Measurements from ENCODE around the gene RNF182.
"Not testable (repeated sequence)": the region's sequence is repeated elsewhere in the genome, so short reads cannot be mapped to it uniquely, and the experiment has no call there.

The RNF182 gene

DNA sequence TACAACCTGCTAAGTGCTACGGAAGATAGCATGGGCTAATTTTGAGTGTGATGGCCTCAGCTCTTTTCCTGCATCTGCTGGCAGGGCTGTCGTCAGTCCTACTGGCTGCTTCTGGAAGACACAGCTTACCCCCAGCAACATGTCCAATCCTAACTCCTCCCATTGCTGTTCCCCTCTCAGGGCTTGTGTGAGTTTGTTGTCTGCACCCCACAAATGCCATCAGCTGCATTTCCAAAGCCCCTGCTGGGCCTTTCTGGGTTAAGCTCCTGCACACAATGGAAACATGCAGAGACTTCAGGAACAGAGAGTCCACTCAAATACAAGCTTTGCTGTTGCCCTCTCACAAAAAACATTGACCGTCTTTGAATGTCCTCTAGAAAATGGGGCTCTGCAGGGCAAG lies 84.7 kb downstream of the RNF182 start:
- H3K4me3 ChIP-seq (ENCODE audit: low read depth in 1 of 2, low read length in 2 of 2) = no peak overlapping the region
- H3K27ac ChIP-seq (ENCODE audit: low read length) = no peak overlapping the region
- no peaks in the 10 kb centered on the region for H3K4me1 ChIP-seq (ENCODE audit: control insufficient read depth in 1 of 2, insufficient read depth in 2 of 2, low read length in 2 of 2)
- H3K9me3 ChIP-seq (ENCODE audit: control insufficient read depth in 1 of 2, low read length in 2 of 2) = peaks cover 0 to 5% of the 10 kb centered on the region in 2 donors
- no peaks in the 10 kb centered on the region for H3K27me3 ChIP-seq (ENCODE audit: low read depth, low read length)
- H3K36me3 ChIP-seq (ENCODE audit: control insufficient read depth in 1 of 2, insufficient read depth in 2 of 2, low read length in 2 of 2) = no peaks in the 10 kb centered on the region

DNA sequence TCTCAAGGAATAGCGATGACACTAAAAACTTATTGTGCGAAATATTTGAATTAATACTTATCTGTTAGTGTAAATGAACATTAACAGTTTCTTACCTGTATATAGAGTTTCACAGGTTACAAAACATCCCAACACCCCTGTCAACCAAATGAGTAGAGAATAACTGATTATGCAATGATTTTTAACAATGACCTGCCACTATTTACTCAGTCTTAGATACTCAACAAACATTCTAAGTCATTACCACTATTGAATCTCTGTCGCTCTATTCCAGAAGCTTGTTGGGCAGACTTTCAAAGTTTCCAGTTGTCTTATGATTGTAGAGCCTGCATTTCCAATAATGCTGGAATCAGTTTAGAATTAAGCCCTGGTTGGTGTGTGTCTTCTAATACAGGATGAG lies 85.5 kb downstream of the RNF182 start:
- Histone ChIP-seq H3K9me3 (ENCODE audit: control insufficient read depth in 1 of 2, low read length in 2 of 2) (peaks cover 0 to 5% of the 10 kb centered on the region in 2 donors), H3K27ac (ENCODE audit: low read length) (no peak overlapping the region), H3K4me1 (ENCODE audit: control insufficient read depth in 1 of 2, insufficient read depth in 2 of 2, low read length in 2 of 2) (no peaks in the 10 kb centered on the region), H3K36me3 (ENCODE audit: control insufficient read depth in 1 of 2, insufficient read depth in 2 of 2, low read length in 2 of 2) (no peaks in the 10 kb centered on the region), H3K27me3 (ENCODE audit: low read depth, low read length) (no peaks in the 10 kb centered on the region), H3K4me3 (ENCODE audit: low read depth in 1 of 2, low read length in 2 of 2) (no peak overlapping the region)

DNA sequence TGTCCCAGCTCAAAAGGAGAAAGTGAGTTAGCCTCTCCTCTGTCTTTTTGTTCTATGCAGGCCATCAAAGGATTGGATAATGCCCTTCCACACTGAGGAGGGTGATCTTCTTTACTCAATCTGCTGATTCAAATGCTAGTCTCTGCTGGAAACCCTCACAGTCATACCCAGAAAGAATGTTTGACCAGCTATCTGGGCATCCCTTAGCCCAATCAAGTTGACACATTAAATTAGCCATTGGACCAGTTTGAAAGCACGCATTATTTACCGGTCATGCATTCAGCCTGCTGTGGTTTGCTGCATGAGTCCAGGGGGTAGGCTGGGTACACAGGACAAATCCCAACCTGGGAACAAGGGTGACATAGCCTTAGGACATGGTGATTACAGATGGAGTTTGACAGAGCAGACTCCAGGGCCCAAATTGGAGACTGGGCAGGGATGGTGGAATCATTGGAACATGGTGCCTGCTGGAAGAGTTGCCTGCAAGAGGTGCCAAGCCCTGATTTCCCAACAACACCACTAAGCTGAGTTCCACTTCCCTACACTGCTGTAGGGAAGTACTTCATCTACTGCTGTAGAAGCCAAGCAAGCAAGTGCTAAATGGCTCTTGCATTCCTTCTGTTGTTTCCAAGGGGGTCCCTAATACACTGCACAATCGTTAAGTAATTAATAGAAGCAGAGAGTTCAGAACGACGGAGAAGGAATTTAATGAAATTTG lies 87.7 kb downstream of the RNF182 start:
- Histone ChIP-seq H3K4me1 (ENCODE audit: control insufficient read depth in 1 of 2, insufficient read depth in 2 of 2, low read length in 2 of 2) (no peaks in the 10 kb centered on the region), H3K4me3 (ENCODE audit: low read depth in 1 of 2, low read length in 2 of 2) (no peak overlapping the region), H3K36me3 (ENCODE audit: control insufficient read depth in 1 of 2, insufficient read depth in 2 of 2, low read length in 2 of 2) (no peaks in the 10 kb centered on the region), H3K9me3 (ENCODE audit: control insufficient read depth in 1 of 2, low read length in 2 of 2) (peaks cover 0 to 5% of the 10 kb centered on the region in 2 donors), H3K27ac (ENCODE audit: low read length) (no peak overlapping the region), H3K27me3 (ENCODE audit: low read depth, low read length) (no peaks in the 10 kb centered on the region)

DNA sequence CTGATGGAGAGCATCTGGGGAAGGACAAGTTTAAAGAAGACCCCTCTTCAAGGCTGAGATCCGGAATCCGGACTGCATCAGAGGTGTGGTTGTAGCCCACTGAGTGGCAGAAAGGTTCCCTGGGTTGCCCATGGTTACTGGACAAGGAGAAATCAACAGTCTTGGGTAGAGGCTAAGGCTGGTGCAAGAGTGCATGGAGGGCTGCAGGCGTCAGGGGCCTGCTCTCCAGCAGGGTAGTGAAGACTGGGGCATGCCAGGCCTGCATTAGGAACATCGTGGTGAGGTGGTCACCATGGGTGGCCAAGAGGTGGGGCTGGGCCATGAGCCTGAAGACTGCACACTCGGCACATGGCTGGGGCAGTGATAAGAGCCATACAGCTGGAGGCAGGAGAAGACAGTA lies 91.2 kb downstream of the RNF182 start:
- Histone ChIP-seq H3K4me3 (ENCODE audit: low read depth in 1 of 2, low read length in 2 of 2) (no peak overlapping the region), H3K9me3 (ENCODE audit: control insufficient read depth in 1 of 2, low read length in 2 of 2) (peaks cover 0 to 5% of the 10 kb centered on the region in 2 donors)

DNA sequence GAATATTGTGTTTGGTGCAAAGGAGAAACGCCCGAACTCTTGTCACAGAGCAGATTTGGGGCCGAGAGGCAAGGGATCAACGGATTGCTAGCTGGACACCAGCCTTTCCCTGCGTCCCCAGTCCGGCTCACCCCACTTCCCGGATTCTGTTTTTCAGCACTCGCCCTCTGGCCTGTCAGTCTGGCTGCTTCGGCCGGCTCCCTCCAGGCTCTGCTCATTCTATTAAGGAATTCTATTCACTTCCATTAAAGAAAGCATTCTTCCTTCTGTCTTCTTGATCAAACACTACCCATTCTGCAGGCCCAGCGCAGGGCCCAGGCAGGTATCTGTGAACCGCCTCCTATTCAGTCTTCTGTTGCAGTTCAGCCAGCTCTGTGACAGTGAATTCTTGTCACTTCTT lies 91.7 kb downstream of the RNF182 start:
- peaks cover 0 to 5% of the 10 kb centered on the region in 2 donors for H3K9me3 ChIP-seq (ENCODE audit: control insufficient read depth in 1 of 2, low read length in 2 of 2)
- H3K27ac ChIP-seq (ENCODE audit: low read length) = no peak overlapping the region
- no peak overlapping the region for H3K4me3 ChIP-seq (ENCODE audit: low read depth in 1 of 2, low read length in 2 of 2)
- no peaks in the 10 kb centered on the region for H3K4me1 ChIP-seq (ENCODE audit: control insufficient read depth in 1 of 2, insufficient read depth in 2 of 2, low read length in 2 of 2)
- H3K27me3 ChIP-seq (ENCODE audit: low read depth, low read length) = no peaks in the 10 kb centered on the region
- H3K36me3 ChIP-seq (ENCODE audit: control insufficient read depth in 1 of 2, insufficient read depth in 2 of 2, low read length in 2 of 2) = no peaks in the 10 kb centered on the region

More for the DNA sequence above, 91.2 kb downstream of the RNF182 start:
- no peaks in the 10 kb centered on the region for H3K36me3 ChIP-seq (ENCODE audit: control insufficient read depth in 1 of 2, insufficient read depth in 2 of 2, low read length in 2 of 2)
- H3K4me1 ChIP-seq (ENCODE audit: control insufficient read depth in 1 of 2, insufficient read depth in 2 of 2, low read length in 2 of 2) = no peaks in the 10 kb centered on the region
- H3K27me3 ChIP-seq (ENCODE audit: low read depth, low read length) = no peaks in the 10 kb centered on the region
- no peak overlapping the region for H3K27ac ChIP-seq (ENCODE audit: low read length)

DNA sequence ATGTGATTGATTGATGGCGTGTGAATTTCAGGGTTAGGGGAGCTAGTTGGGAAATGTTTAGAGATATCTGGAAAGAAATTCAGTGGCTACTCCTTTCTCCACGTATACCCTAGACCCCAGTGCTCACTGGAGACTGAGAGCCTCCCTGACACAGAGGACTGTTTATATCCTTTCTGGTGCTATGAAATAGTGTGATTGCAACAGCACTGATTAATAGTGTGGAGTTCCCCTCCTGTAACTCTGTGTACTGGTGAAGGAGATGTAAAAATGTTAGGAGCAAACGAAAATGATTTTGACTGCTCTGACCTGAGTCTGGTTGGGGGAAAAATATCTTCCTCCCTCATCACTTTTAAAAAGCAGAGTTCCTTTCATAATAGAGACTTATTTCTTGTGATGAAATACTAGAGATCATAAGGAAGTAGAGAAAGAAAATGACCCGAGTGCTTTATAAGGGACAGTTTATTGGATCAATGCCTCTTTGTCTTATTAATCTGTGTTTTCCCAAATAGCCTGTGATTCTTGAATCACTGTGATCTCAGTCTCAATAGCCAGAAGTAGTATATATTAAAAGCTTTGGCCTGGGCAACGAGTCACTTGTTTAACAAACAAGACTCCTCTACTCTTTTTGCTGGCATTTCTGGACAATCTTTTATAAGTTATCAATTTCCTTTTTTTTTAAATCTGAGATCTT lies 92.3 kb downstream of the RNF182 start:
- H3K9me3 ChIP-seq (ENCODE audit: control insufficient read depth in 1 of 2, low read length in 2 of 2) = peaks cover 0 to 5% of the 10 kb centered on the region in 2 donors
- no peak overlapping the region for H3K27ac ChIP-seq (ENCODE audit: low read length)
- no peak overlapping the region for H3K4me3 ChIP-seq (ENCODE audit: low read depth in 1 of 2, low read length in 2 of 2)
- no peaks in the 10 kb centered on the region for H3K27me3 ChIP-seq (ENCODE audit: low read depth, low read length)
- H3K36me3 ChIP-seq (ENCODE audit: control insufficient read depth in 1 of 2, insufficient read depth in 2 of 2, low read length in 2 of 2) = no peaks in the 10 kb centered on the region
- no peaks in the 10 kb centered on the region for H3K4me1 ChIP-seq (ENCODE audit: control insufficient read depth in 1 of 2, insufficient read depth in 2 of 2, low read length in 2 of 2)

DNA sequence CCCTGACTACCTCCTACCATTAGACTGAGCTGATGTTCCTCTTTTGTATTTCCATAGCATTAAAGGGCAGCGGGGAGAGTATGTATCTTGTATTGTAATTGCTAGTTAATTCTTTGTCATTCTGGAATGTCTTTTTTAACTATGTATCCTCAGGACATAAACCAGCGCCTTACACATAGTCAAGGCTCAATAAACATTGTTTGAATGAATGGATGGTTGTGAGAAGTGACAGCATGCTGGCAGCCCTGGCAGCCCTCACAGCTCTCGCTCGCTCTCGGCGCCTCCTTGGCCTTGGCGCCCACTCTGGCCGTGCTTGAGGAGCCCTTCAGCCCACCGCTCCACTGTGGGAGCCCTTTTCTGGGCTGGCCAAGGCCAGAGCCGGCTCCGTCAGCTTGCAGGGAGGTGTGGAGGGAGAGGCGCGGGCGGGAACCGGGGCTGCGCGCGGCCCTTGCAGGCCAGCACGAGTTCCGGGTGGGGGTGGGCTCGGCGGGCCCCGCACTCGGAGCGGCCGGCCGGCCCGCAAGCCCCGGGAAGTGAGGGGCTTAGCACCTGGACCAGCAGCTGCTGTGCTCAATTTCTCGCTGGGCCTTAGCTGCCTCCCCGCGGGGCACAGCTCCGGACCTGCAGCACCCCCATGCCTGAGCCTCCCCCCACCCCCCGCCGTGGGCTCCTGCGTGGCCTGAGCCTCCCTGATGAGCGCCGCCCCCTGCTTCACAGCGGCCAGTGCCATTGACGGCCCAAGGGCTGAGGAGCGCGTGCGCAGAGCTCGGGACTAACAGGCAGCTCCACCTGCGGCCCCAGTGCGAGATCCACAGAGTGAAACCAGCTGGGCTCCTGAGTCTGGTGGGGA lies 93.1 kb downstream of the RNF182 start:
- Histone ChIP-seq H3K4me3 (ENCODE audit: low read depth in 1 of 2, low read length in 2 of 2) (no peak overlapping the region), H3K27me3 (ENCODE audit: low read depth, low read length) (no peaks in the 10 kb centered on the region), H3K27ac (ENCODE audit: low read length) (no peak overlapping the region)

DNA sequence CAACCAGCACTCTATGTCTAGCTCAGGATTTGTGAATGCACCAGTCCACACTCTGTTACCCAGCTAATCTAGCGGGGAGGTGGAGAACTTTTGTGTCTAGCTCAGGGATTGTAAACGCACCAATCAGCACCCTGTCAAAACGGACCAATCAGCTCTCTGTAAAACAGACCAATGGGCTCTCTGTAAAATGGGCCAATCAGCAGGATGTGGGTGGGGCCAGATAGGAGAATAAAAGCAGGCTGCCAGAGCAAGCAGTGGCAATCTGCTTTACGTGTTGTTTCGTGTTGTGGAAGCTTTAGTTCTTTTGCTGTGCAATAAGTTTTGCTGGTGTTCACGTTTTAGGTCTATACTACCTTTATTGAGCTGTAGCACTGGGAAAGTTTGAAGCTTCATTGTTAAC lies 93.8 kb downstream of the RNF182 start:
- not testable (repeated sequence) for H3K36me3 ChIP-seq (ENCODE audit: control insufficient read depth in 1 of 2, insufficient read depth in 2 of 2, low read length in 2 of 2); H3K4me1 ChIP-seq (ENCODE audit: control insufficient read depth in 1 of 2, insufficient read depth in 2 of 2, low read length in 2 of 2); H3K9me3 ChIP-seq (ENCODE audit: control insufficient read depth in 1 of 2, low read length in 2 of 2); H3K27me3 ChIP-seq (ENCODE audit: low read depth, low read length); H3K27ac ChIP-seq (ENCODE audit: low read length); H3K4me3 ChIP-seq (ENCODE audit: low read depth in 1 of 2, low read length in 2 of 2)

More for the DNA sequence above, 93.1 kb downstream of the RNF182 start:
- H3K4me1 ChIP-seq (ENCODE audit: control insufficient read depth in 1 of 2, insufficient read depth in 2 of 2, low read length in 2 of 2) = no peaks in the 10 kb centered on the region
- H3K9me3 ChIP-seq (ENCODE audit: control insufficient read depth in 1 of 2, low read length in 2 of 2) = no peaks in the 10 kb centered on the region
- H3K36me3 ChIP-seq (ENCODE audit: control insufficient read depth in 1 of 2, insufficient read depth in 2 of 2, low read length in 2 of 2) = no peaks in the 10 kb centered on the region

DNA sequence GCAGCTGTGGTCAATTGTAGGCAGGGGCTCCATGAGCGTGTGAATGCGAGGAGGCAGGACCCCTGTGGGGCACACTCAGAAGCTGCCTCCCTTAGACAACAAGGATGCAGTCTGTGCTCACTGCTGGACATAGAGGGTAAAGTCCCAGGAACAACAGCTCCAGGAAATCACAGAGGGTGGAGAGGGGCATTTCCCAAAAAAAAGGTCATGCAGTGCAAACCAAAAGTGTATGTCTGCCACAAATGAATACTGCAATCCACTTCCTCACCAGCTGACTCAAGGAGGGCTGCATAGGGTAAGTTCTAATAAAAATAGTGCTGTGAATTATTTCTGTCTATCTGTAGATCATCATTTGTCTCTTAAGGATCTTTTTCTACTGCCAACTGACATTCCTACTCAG lies 95.8 kb downstream of the RNF182 start:
- Histone ChIP-seq H3K27me3 (ENCODE audit: low read depth, low read length) (no peaks in the 10 kb centered on the region), H3K9me3 (ENCODE audit: control insufficient read depth in 1 of 2, low read length in 2 of 2) (no peaks in the 10 kb centered on the region), H3K27ac (ENCODE audit: low read length) (no peak overlapping the region), H3K4me1 (ENCODE audit: control insufficient read depth in 1 of 2, insufficient read depth in 2 of 2, low read length in 2 of 2) (no peaks in the 10 kb centered on the region), H3K36me3 (ENCODE audit: control insufficient read depth in 1 of 2, insufficient read depth in 2 of 2, low read length in 2 of 2) (no peaks in the 10 kb centered on the region), H3K4me3 (ENCODE audit: low read depth in 1 of 2, low read length in 2 of 2) (no peak overlapping the region)

DNA sequence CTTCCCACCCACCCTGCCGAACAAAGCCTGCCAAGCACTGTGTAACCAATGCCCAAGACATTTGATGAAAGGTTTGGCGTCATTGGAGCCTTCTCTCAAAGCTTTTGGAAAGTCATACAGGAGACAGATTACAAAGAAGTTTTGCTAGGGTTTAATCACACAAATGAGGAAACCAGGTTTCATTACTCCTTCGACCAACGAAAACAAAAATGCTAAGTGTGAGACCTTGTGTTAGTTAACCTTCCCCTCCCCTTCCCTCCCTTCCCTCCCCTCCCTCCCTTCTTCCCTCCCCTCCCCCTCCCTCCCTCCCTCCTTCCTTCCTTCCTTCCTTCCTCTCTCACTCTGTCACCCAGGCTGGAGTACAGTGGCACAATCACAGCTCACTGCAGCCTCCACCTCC lies 96.7 kb downstream of the RNF182 start:
- Histone ChIP-seq H3K27ac (ENCODE audit: low read length) (no peak overlapping the region), H3K36me3 (ENCODE audit: control insufficient read depth in 1 of 2, insufficient read depth in 2 of 2, low read length in 2 of 2) (no peaks in the 10 kb centered on the region), H3K27me3 (ENCODE audit: low read depth, low read length) (no peaks in the 10 kb centered on the region), H3K9me3 (ENCODE audit: control insufficient read depth in 1 of 2, low read length in 2 of 2) (no peaks in the 10 kb centered on the region), H3K4me1 (ENCODE audit: control insufficient read depth in 1 of 2, insufficient read depth in 2 of 2, low read length in 2 of 2) (no peaks in the 10 kb centered on the region), H3K4me3 (ENCODE audit: low read depth in 1 of 2, low read length in 2 of 2) (no peak overlapping the region)

DNA sequence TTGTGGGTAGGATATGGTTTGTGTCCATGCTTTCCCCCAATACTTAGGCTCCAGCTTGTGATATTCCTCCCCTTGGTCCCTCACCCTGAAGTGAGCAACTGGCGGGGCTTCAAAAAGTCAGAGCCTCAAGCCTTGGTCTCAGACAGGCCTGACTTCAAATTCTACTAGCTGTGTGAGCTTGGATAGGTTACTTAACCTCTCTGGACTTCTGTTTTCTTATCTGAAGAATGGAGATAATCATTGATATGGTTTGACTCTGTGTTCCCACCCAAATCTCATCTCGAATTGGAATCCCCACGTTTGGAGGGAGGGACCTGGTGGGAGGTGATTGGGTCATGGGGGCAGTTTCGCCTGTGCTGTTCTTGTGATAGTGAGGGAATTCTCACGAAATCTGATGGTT lies 97.9 kb downstream of the RNF182 start:
- no peak overlapping the region for H3K27ac ChIP-seq (ENCODE audit: low read length)
- H3K27me3 ChIP-seq (ENCODE audit: low read depth, low read length) = no peaks in the 10 kb centered on the region
- no peak overlapping the region for H3K4me3 ChIP-seq (ENCODE audit: low read depth in 1 of 2, low read length in 2 of 2)
- no peaks in the 10 kb centered on the region for H3K9me3 ChIP-seq (ENCODE audit: control insufficient read depth in 1 of 2, low read length in 2 of 2)
- no peaks in the 10 kb centered on the region for H3K36me3 ChIP-seq (ENCODE audit: control insufficient read depth in 1 of 2, insufficient read depth in 2 of 2, low read length in 2 of 2)
- no peaks in the 10 kb centered on the region for H3K4me1 ChIP-seq (ENCODE audit: control insufficient read depth in 1 of 2, insufficient read depth in 2 of 2, low read length in 2 of 2)

Data from muscle layer of duodenum (tissue), 2 donors.